ENCODE data around the gene OTX1. TPM values are rescaled to one million over a fixed set of nuclear protein-coding genes. Genes with fewer than 3 reads are reported as not detected.
"Not testable (repeated sequence)": the region's sequence is repeated elsewhere in the genome, so short reads cannot be mapped to it uniquely, and the experiment has no call there.

OTX1 gene
- total and polyA plus RNA-seq, 5 donors: not detected

DNA sequence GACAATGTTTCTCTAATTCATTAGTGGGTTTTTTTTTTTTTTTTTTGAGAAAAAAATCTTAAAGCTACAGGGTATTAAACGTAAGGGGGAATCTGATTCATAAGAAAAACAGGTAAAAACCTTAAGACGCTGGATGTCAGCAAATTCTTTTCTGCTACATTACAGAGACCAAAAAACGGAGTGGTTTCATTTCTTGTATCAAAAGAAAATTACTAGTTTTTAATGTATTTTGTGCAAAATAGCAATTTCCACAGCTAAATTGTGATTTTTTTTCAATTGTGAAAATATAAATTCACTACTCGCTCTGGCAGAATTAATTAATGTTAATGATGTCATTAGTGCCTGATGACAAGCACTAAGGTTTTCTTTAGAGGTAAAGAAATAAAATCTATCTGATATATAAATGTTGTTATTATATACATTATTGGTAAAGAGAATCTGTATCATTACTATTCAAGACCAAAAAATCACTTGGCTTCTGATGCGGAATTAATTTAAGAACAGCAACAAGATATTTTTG is 9.9 kb downstream of the OTX1 start:
- ATAC-seq (no peak), DNase-seq (no peak)
- intact Hi-C loops (cut with DNase I): no loop called here
- 28% methylated on average over 5 of the region's 5 CpGs for WGBS
- H3K4me1 ChIP-seq (ENCODE audit: control insufficient read depth, insufficient read depth, low read length): peaks cover 6% of the 10 kb centered on the region
- H3K27me3 ChIP-seq (ENCODE audit: control insufficient read depth, insufficient read depth): peaks cover 13% of the 10 kb centered on the region
- no peak overlapping the region for H3K4me3 ChIP-seq (ENCODE audit: low read length)
- H3K9me3 ChIP-seq (ENCODE audit: control insufficient read depth, low read length): no peaks in the 10 kb centered on the region
- H3K27ac ChIP-seq (ENCODE audit: low read length): no peak overlapping the region

DNA sequence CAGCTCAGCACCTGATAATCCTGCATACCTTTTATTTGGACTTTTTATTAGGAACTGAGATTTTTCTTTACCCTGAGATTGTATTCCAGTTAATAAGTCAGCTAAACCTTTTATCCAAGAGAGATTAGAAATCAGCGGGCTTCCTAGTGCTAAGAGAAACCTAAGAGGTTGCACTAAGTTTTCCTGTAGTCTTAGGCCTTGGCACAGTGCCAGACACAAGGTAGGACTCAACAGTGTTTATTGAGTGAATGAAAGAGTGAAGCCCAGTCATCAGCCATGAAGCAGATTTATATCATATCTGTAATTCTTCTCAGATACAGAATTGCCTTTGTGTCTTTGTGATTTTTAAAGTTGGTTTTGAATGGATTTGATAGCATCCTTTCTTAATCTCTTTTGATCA is 13.6 kb downstream of the OTX1 start:
- DNase-seq: no peak
- intact Hi-C loops (cut with DNase I): no loop called here

DNA sequence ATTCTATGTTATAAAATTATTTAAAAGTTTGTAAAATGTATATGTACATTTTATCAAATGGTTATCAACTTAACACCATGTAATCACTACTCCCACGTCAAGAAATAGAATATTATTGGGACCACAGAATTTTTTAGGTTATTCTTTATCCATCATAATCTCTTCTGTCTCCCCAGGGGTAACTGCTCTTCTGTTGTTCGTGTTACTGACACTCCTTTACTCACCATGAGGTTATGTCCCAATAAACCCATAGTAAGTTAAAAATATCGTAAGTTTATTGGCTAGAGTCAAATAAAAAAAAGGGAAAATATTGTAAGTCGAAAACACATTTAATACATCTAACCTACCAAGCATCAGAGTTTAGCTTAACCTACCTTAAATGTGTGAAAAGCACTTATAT is 14.0 kb downstream of the OTX1 start:
- no peak overlapping the region for H3K27ac ChIP-seq (ENCODE audit: low read length)
- no peak overlapping the region for H3K4me3 ChIP-seq (ENCODE audit: low read length)
- H3K4me1 ChIP-seq (ENCODE audit: control insufficient read depth, insufficient read depth, low read length): no peaks in the 10 kb centered on the region
- intact Hi-C loops (cut with DNase I): no loop called here
- no peak for DNase-seq
- ATAC-seq: no peak
- WGBS: 69% methylated on average over 4 of the region's 4 CpGs
- no peaks in the 10 kb centered on the region for H3K9me3 ChIP-seq (ENCODE audit: control insufficient read depth, low read length)
- H3K27me3 ChIP-seq (ENCODE audit: control insufficient read depth, insufficient read depth): peaks cover 16% of the 10 kb centered on the region

More for the DNA sequence above, 13.6 kb downstream of the OTX1 start:
- 54% methylated on average over 1 of the region's 1 CpG for WGBS
- Histone ChIP-seq H3K4me3 (ENCODE audit: low read length) (no peak overlapping the region), H3K9me3 (ENCODE audit: control insufficient read depth, low read length) (no peaks in the 10 kb centered on the region), H3K27me3 (ENCODE audit: control insufficient read depth, insufficient read depth) (peaks cover 16% of the 10 kb centered on the region), H3K27ac (ENCODE audit: low read length) (no peak overlapping the region), H3K4me1 (ENCODE audit: control insufficient read depth, insufficient read depth, low read length) (no peaks in the 10 kb centered on the region)
- ATAC-seq: no peak

DNA sequence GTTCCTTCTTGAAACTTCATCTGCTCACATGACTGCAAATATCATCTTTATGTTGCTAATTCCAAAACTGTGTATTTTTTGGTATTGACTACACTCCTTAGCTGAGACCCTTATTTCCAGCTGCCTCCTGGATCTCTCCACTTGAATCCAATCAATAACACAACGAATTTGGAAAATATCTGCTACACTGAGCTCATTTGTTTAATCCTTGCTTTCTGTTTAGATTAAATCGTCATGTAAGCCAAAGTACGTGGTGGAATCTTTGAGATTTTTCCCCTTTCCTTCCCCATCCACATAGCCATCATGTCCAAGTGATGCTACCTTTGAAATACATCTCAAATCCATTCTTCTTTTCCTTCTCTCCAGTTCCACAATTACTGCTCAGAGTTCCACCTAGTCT is 15.6 kb downstream of the OTX1 start:
- 64% methylated on average over 3 of the region's 3 CpGs for WGBS
- intact Hi-C loops (cut with DNase I): no loop called here
- Histone ChIP-seq H3K27me3 (ENCODE audit: control insufficient read depth, insufficient read depth) (peaks cover 16% of the 10 kb centered on the region), H3K27ac (ENCODE audit: low read length) (no peak overlapping the region), H3K9me3 (ENCODE audit: control insufficient read depth, low read length) (no peaks in the 10 kb centered on the region), H3K4me3 (ENCODE audit: low read length) (no peak overlapping the region), H3K4me1 (ENCODE audit: control insufficient read depth, insufficient read depth, low read length) (no peaks in the 10 kb centered on the region)
- ATAC-seq: no peak
- DNase-seq: no peak

DNA sequence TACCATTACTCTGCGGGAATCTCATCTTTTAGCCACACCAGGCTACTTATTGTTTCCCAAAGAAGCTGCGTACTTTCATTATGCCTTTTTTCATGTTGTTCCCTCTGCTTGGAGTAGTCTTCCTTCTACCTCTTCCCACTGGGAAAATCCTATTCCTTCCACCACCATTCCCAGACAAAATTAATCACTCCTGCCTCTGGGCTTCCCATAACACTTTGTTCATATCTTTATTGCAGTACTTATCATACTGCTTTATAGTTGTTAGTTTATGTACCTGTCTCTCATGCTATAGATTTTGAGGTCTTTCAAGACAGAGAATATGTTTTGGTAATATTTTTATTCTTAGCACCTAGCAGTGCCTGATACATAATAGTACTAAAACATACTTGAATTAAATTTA is 16.2 kb downstream of the OTX1 start:
- intact Hi-C loops (cut with DNase I): no loop called here
- ATAC-seq: no peak
- 93% methylated on average over 2 of the region's 2 CpGs for WGBS
- Histone ChIP-seq H3K4me1 (ENCODE audit: control insufficient read depth, insufficient read depth, low read length) (no peaks in the 10 kb centered on the region), H3K27ac (ENCODE audit: low read length) (no peak overlapping the region), H3K27me3 (ENCODE audit: control insufficient read depth, insufficient read depth) (peaks cover 20% of the 10 kb centered on the region), H3K4me3 (ENCODE audit: low read length) (no peak overlapping the region), H3K9me3 (ENCODE audit: control insufficient read depth, low read length) (no peaks in the 10 kb centered on the region)
- no peak for DNase-seq

DNA sequence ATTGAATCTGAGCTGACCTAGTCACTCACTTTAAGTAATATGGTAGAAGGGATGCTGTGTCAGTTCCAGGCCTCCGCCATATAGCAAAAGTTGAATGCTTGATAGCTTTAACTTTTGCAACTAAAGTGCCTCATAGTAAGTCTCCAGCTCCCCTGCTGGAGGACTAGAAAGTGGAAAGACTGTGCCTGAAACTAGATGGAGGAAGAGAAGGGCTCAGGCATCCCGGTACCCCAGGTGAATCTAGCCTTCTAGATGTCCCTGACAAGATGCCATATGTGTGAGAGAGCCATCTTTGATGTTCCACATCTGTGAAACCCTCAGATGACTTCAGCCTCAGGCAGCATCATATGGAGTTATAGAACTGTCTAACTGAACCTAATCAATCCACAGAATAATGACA is 21.0 kb downstream of the OTX1 start:
- no peak for DNase-seq
- no peak overlapping the region for H3K4me3 ChIP-seq (ENCODE audit: low read length)
- intact Hi-C loops (cut with DNase I): no loop called here
- 80% methylated on average over 2 of the region's 2 CpGs for WGBS
- no peaks in the 10 kb centered on the region for H3K9me3 ChIP-seq (ENCODE audit: control insufficient read depth, low read length)
- no peak for ATAC-seq
- H3K27ac ChIP-seq (ENCODE audit: low read length): no peak overlapping the region
- no peaks in the 10 kb centered on the region for H3K4me1 ChIP-seq (ENCODE audit: control insufficient read depth, insufficient read depth, low read length)
- peaks cover 6% of the 10 kb centered on the region for H3K27me3 ChIP-seq (ENCODE audit: control insufficient read depth, insufficient read depth)

DNA sequence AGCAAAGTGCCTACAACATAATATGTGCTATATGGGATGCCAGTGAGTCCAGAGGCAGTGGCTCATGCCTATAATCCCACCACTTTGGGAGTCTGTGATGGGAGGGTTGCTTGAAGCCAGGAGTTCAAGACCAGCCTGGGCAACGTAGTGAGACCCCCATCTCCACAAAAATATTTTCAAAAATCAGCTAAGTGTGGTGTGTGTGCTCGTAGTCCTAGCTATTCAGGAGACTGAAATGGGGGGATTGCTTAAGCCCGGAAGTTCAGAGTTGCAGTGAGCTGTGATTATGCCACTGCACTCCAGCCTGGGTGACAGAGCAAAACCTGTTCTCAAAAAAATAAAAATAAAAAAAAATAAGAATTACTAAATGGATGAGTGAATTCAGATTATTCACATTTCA is 23.4 kb downstream of the OTX1 start:
- no peak overlapping the region for H3K27ac ChIP-seq (ENCODE audit: low read length)
- no peaks in the 10 kb centered on the region for H3K9me3 ChIP-seq (ENCODE audit: control insufficient read depth, low read length)
- peaks cover 4% of the 10 kb centered on the region for H3K27me3 ChIP-seq (ENCODE audit: control insufficient read depth, insufficient read depth)
- intact Hi-C loops (cut with DNase I): no loop called here
- no peak overlapping the region for H3K4me3 ChIP-seq (ENCODE audit: low read length)
- DNase-seq (no peak), ATAC-seq (no peak)
- WGBS: 79% methylated on average over 3 of the region's 3 CpGs
- H3K4me1 ChIP-seq (ENCODE audit: control insufficient read depth, insufficient read depth, low read length): no peaks in the 10 kb centered on the region

DNA sequence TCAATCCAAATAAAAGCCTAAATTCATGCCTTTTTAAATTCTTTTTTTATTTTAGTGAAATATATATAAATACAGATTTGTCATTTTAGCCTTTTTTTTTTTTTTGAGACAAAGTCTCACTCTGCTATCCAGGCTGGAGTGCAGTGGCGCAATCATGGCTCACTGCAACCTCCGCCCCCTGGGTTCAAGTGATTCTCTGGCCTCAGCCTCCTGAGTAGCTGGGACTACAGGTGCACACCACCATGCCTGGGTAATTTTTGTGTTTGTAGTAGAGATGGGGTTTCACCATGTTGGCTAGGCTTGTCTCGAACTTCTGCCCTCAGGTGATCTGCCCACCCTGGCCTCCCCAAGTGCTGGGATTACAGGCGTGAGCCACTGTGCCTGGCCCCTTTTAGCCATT is 23.8 kb downstream of the OTX1 start:
- H3K27me3 ChIP-seq (ENCODE audit: control insufficient read depth, insufficient read depth); intact Hi-C loops (cut with DNase I): not testable (repeated sequence)
- 84% methylated on average over 4 of the region's 4 CpGs for WGBS

DNA sequence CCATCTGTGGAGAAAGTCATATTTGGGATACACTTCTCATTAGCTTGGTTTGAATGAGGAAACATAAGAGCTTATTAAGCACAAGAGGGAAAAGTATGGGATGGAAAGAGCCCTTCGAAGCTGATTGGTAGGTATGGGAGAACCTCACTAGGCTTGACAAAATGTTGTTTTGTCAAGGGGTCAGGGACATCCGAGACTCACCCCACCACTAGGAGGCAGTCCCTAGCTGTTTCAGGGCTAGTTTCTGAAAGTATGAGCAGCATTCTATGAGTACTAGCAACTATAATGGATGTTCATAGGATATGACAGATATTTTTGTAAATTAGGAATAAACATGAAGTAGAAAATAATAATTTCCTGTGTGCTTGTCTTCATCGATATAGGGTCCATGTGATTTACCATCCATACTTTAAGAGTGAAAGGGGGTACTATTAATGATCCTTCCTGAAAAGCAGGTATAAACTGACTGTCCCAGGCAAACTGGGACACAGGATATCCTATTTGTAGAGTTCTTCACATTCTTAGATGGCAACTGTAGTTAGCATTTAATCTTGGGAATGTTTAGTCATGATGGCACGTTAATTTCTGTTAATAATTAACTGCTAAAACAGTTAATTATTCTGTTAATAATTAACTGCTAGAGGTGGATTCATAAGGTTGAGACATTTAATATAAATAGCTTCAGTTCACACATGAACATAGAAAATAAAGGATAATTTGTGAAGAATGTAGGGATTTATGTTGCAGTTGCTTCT is 28.4 kb downstream of the OTX1 start:
- Histone ChIP-seq H3K4me3 (ENCODE audit: low read length) (no peak overlapping the region), H3K27ac (ENCODE audit: low read length) (no peak overlapping the region), H3K27me3 (ENCODE audit: control insufficient read depth, insufficient read depth) (no peaks in the 10 kb centered on the region), H3K4me1 (ENCODE audit: control insufficient read depth, insufficient read depth, low read length) (no peaks in the 10 kb centered on the region), H3K9me3 (ENCODE audit: control insufficient read depth, low read length) (no peaks in the 10 kb centered on the region)
- intact Hi-C loops (cut with DNase I): no loop called here
- DNase-seq (no peak), ATAC-seq (no peak)
- WGBS: 74% methylated on average over 4 of the region's 4 CpGs

More for the DNA sequence above, 23.8 kb downstream of the OTX1 start:
- H3K4me3 ChIP-seq (ENCODE audit: low read length); H3K9me3 ChIP-seq (ENCODE audit: control insufficient read depth, low read length); DNase-seq; ATAC-seq; H3K4me1 ChIP-seq (ENCODE audit: control insufficient read depth, insufficient read depth, low read length); H3K27ac ChIP-seq (ENCODE audit: low read length): not testable (repeated sequence)

DNA sequence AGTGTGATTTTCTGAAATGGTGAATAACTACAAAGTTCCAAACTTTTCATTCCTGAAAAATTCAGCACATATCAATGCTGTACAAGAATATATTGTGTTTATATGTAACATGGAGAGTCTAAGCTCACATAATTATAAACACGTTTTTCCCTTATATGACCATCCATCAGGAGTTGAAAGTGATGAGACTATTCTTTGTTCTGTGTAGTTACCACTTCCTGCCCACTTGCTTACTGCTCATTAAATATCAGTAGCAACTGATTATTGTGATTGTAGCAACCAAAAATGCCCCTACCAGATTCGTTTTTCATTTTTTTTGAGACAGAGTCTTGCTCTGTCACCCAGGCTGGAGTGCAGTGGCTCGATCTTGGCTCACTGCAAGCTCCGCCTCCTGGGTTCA is 30.8 kb downstream of the OTX1 start:
- WGBS: 72% methylated on average over 4 of the region's 4 CpGs

DNA sequence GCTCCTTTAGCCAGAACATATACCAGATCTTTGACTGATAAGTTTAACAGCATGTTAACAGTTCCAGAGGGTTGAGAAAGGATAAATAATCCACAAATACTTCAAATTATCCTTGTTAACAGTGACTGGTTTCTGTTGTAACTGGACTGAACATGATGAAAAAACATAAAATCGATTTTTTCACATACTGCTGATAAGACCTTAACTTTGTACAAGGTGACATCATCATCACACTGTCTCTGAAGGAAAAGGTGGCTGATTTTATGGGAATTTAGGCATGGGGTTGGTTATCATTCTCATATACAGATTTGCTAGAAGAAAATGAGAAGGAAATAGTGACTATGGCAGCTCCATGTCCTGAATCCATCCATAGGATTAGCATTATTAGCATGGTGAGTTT is 36.1 kb downstream of the OTX1 start:
- no peaks in the 10 kb centered on the region for H3K27me3 ChIP-seq (ENCODE audit: control insufficient read depth, insufficient read depth)
- DNase-seq (no peak), ATAC-seq (no peak)
- no peaks in the 10 kb centered on the region for H3K4me1 ChIP-seq (ENCODE audit: control insufficient read depth, insufficient read depth, low read length)
- H3K9me3 ChIP-seq (ENCODE audit: control insufficient read depth, low read length): no peaks in the 10 kb centered on the region
- intact Hi-C loops (cut with DNase I): no loop called here
- no peak overlapping the region for H3K4me3 ChIP-seq (ENCODE audit: low read length)
- H3K27ac ChIP-seq (ENCODE audit: low read length): no peak overlapping the region
- 40% methylated on average over 1 of the region's 1 CpG for WGBS

More for the DNA sequence above, 30.8 kb downstream of the OTX1 start:
- Histone ChIP-seq H3K9me3 (ENCODE audit: control insufficient read depth, low read length) (no peaks in the 10 kb centered on the region), H3K4me1 (ENCODE audit: control insufficient read depth, insufficient read depth, low read length) (no peaks in the 10 kb centered on the region), H3K27me3 (ENCODE audit: control insufficient read depth, insufficient read depth) (no peaks in the 10 kb centered on the region), H3K4me3 (ENCODE audit: low read length) (no peak overlapping the region), H3K27ac (ENCODE audit: low read length) (no peak overlapping the region)
- intact Hi-C loops (cut with DNase I): no loop called here
- ATAC-seq (no peak), DNase-seq (no peak)

DNA sequence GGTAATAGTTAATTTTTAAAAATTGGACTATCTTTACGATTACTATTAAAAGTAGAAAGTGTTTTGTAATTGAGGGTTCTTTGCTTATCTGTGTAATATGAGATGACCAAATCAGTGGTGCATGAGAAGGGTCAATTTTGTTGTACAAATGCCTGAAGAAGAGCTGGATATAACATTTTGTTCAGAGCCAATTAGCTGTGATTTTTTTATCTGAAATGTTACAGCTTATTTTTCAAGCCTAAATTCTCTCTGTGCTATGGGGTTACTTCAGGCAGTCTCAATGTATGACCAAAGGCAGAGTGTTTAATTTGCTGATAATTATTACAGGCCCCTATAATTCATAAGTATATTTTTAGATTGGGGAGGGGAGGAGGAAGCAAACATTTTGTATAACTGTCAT is 41.8 kb downstream of the OTX1 start:
- ATAC-seq (no peak), DNase-seq (no peak)
- Histone ChIP-seq H3K4me3 (ENCODE audit: low read length) (no peak overlapping the region), H3K9me3 (ENCODE audit: control insufficient read depth, low read length) (no peaks in the 10 kb centered on the region), H3K4me1 (ENCODE audit: control insufficient read depth, insufficient read depth, low read length) (no peaks in the 10 kb centered on the region), H3K27me3 (ENCODE audit: control insufficient read depth, insufficient read depth) (no peaks in the 10 kb centered on the region), H3K27ac (ENCODE audit: low read length) (no peak overlapping the region)
- intact Hi-C loops (cut with DNase I): no loop called here
- WGBS: 57% methylated on average over 1 of the region's 1 CpG

Measured in right cardiac atrium (tissue), 5 donors.